Testis (tissue), 2 donors: Measurements from ENCODE around the gene ARHGEF10L.

Source experiments
- CTCF ChIP-seq, 3 experiments: fragments of 450-650 bp in 2 of 3; fragments of 200-600 bp in 1 of 3; sonication (generic) in 1 of 3; IDR thresholded peaks; one replicate each; pipeline ENCODE4 v1.5.1; 2016 to 2019; ENCODE audit warnings: antibody characterized with exemption in 3 of 3, mild to moderate bottlenecking in 2 of 3, moderate library complexity in 1 of 3
- POLR2A ChIP-seq: fragments of 450-650 bp; IDR thresholded peaks from one replicate; pipeline ENCODE4 v1.6.1; 2017; ENCODE audit warnings: antibody characterized with exemption, mild to moderate bottlenecking, moderate library complexity

- no peak for TF ChIP-seq CTCF (IDR thresholded peaks at IDR 0.05)
- no peak for TF ChIP-seq POLR2A
These were observed 21.7 kb downstream of the ARHGEF10L start for GRCh38 chr1:17561247-17561548.
